Measurements from ENCODE around the gene KCND3.
A peak's percentile ranks its signal among the peaks of the same experiment; 100 is the strongest.

Gene KCND3

GRCh38 chr1:111956155-111956771, 33.2 kb downstream of the KCND3 start:
- peak; percentile 65 for DNase-seq

GRCh38 chr1:111955755-111956154, 33.7 kb downstream of the KCND3 start:
- no peak for DNase-seq

DNA sequence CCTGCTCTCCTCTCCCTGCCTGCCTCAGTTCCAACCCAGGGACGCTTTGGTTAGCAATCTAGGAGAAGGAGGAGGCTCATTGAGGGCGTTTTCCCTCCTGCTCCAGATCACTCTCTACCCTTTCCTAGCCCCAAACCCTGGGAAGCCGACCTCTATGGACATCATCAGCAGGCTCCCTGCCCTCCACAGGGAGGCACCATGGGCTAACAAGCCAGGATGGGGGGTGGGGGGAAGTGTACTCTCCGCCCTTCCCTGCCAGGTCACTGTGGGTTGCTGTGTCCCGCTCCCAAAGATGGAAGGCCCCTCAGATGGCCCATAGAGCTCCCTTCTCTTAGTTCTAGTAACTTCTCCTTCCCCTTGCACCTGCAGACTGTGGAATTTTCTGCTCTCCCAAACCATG, 35.7 kb downstream of the KCND3 start:
- no peak for DNase-seq

DNA sequence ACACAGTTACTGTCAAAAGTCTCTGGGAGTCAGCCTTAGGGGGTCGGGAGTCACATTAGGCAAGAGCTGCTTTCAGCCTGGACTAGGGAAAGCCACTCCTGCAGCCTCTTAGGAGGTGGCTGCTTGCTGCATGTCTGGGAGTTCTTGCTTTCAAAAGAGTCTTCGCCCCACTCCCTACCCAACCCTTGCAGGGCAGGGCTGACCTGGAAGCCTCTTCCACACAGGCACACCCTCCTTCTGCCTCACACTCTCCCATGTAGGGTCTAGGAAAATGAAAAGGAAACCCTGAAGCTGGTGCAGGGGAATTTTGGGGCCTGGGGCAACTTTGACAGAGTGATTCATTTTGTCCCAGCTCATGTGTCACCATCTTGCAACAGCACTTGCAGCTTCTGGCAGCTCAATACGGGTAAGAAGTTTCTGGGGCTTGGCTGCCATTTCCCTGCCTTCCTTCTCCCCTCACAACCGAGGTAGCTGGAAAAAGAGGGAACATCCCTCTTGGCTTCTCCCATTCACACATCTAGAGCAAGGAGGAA, 37.3 kb downstream of the KCND3 start:
- DNase-seq, result no peak

- DNase-seq, result peak; percentile 59
Measured at GRCh38 chr1:111948209-111949171, 41.0 kb downstream of the KCND3 start.

- DNase-seq, result no peak
Measured at GRCh38 chr1:111943846-111944749, 45.4 kb downstream of the KCND3 start.

DNA sequence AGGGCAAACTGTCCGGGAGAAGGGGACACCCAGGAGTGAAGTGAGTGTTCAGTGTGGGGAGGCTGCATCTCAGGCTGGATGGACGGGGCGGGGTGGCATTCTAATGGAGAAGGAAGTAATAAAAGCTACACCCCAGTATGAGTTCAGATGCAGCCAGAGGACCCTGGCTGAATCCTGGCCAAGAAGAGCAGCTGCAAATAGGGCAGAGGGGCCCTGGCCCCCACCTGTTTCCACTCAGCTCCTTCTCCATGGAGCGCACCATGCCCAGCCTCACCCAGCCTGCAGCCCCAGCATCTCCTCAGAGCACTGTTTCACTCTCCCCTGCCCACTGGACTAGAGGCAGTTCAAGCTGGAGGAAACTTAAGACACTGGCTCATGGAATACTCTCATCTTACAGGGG, 46.4 kb downstream of the KCND3 start:
- no peak for DNase-seq

DNA sequence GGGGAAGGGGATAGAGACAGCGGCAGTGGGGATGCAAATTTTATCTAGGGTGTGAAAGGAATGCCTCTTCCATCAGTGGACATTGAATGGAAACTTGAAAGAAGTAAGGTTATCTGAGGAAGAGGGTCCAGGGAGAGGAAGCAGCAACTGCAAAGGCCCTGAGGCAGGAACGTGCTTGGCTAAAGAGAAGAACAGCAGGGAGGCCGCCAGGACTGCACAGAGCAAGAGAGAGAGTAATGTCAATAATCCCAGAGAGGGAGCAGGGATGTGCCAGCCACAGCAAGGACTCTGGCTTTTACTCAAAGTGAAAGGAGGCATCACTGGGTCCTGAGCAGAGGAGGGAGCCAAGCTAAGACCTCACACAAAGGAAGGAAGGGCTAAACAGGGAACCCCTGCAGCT, 50.9 kb downstream of the KCND3 start:
- DNase-seq, result no peak

GRCh38 chr1:111938123-111938522, 51.3 kb downstream of the KCND3 start:
- DNase-seq, result no peak

DNA sequence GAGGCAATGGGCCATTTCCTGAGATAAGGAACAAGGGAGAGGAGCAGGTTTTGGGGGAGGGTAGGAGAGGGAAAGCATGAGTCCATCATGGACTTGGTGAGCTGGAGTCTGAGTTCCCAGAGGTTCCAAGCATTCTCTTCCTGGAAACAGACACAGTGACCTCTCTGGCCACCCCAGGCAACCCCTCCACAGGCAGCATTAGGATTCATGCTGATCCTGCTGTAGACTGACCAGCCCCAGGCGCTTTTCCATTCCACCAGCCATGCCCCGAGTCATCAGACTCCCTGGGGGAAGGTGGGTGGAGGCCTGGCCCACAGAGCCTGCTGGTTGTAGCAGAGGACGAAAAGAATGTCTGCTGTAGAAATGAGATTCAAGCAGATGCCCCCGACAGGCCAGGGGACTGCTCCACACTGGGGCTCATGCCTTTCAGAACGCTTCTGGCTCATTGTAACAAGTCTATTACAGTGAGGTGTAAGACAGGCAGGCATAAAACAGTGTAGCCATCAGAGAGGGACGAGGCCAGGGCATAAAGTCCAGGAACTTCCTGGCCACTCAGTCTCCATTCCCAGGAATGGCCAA, 52.2 kb downstream of the KCND3 start:
- DNase-seq, result no peak

- no peak for DNase-seq
Measured at GRCh38 chr1:111934106-111934852, 55.2 kb downstream of the KCND3 start.

GRCh38 chr1:111930356-111930755, 59.1 kb downstream of the KCND3 start:
- DNase-seq, result no peak

GRCh38 chr1:111928531-111928930, 60.9 kb downstream of the KCND3 start:
- no peak for DNase-seq

DNA sequence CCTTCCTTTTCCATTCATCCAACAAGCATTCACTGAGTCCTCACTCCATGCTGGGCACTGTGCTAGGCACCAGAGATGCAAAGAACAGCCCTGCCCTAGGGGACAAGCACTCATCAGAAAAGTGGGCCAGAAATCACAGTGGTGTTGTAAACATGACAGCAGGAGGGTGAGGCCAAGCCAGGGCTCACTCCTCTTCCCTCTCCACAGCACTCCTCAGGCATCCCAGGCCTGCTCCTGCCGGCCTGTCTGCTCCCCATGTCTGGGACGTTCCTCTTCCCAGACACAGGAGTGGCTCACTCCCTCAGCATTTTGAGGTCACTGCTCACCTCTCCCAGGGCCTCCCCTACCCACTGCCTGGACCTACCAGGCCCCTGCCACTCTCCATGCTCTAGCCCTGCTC, 61.8 kb downstream of the KCND3 start:
- DNase-seq, result no peak

DNA sequence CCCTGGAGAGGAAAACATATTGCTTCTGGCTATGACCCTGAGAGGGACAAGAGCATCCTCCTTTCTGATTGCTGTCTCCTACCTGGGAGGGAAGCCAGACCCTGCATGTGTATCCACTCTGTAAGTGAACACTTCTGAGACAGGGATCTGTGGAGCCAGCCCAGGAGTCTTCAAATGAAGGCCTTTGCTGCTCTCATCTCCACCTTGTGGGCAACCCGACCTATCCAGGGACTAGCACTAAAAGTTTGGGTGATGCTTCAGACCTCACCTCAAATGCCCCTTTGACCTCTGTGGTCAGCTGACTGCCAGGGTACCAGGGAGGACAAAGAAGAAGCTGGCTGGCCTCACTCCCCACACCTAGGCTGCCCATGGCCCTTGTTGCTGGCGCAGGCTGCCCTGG, 64.7 kb downstream of the KCND3 start:
- no peak for DNase-seq

DNA sequence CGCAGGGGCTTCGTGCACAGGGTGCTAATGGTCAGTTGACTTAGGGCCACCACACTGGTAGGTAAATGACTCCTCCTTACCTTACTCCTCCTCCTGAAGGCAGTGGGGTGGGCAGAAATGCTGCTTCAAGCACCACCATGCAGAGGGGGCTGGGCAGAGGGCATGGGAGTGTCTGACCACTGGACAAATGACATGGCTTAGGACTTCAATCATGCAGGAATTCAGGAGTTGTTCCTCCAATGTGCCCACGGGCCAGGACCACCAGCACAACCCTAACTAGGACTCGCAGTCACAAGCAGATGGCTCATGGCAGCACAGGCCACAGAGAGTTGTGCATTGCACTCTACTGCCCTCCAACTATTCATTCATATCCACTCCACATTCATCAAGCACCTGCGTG, 65.7 kb downstream of the KCND3 start:
- DNase-seq, result no peak

DNA sequence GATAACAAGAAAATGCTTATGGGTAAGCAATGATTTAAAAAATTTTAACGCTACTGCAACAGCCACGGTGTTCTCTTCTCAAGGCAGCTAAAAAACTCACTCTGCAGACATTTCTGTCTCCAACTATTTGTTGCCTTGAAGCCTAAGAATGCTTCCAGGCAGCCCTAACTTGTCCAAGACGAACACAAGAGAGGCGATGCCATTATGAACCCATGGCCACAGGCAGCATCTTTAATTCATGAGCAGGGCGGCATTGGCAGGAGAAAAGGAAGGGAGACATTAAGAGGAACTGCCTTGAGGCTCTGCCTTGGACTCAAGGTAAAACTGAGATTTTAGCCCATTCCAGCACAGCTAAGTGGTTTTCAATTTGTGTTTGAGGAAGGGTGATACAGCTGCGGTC, 67.5 kb downstream of the KCND3 start:
- DNase-seq, result no peak

GRCh38 chr1:111920221-111921024, 69.0 kb downstream of the KCND3 start:
- DNase-seq, result peak; percentile 26

DNA sequence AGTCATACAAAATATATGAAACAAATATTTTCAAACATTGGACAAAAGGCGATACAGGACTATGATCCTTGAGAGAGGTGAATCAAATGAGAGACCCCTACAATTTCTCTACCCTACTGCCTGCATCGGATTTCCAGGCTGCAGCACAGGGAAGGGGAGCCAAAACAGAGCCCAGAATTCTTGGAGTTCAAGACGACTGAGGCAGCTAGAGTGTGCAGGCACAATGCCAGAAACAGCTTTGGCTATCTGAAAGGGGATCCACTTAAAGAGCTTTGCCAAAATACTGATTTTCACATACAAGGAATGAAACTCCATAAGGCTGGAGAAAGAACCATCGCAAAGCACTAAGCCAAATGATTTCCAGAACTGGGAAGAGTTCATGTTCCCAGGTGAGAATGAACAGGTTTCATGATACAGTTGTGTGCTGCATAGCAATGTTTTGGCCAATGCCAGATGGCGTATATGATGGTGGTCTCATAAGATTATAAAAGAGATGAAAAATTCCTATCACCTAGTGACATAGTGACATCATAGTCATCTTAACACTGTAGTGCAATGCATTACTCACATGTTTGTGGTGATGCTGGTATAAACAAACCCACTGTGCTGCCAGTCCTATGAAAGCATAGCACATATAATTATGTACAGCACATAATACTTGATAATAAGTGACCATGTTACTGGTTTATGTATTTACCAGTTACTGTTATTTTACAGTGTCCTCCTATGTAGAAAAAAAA, 77.5 kb downstream of the KCND3 start:
- no peak for DNase-seq

- no peak for DNase-seq
Measured at GRCh38 chr1:111911061-111911460, 78.4 kb downstream of the KCND3 start.
